Tibial artery (tissue), 4 donors: ENCODE results near the gene CREB5.
A peak's percentile ranks its signal among the peaks of the same experiment; 100 is the strongest.

Source experiments
- DNase-seq, 2 donors: peaks; one replicate each; pipeline ENCODE4 v3.0.0-alpha.2; 2019
- H3K27ac ChIP-seq, 2 donors: fragments of 200-600 bp; sonication (generic) in 1 of 2; 1 replicate in 1 of 2; 2 replicates in 1 of 2; pipeline ENCODE4 v1.5.1; 2018 to 2019; ENCODE audit warnings: mild to moderate bottlenecking in 1 of 2
- H3K27me3 ChIP-seq, 2 donors: fragments of 200-600 bp; sonication (generic) in 1 of 2; one replicate each; pipeline versions ENCODE4 v1.5.1 to v1.6.0; 2016 to 2019
- H3K36me3 ChIP-seq, 3 donors: fragments of 200-600 bp; sonication (generic) in 2 of 3; one replicate each; pipeline ENCODE4 v1.5.1; 2016 to 2019; ENCODE audit warnings: mild to moderate bottlenecking in 2 of 3
- H3K4me1 ChIP-seq, 4 donors: fragments of 200-600 bp; sonication (generic) in 2 of 4; 1 replicate in 3 of 4; 2 replicates in 1 of 4; pipeline ENCODE4 v1.5.1; 2016 to 2019
- H3K4me3 ChIP-seq, 2 donors: fragments of 200-600 bp; sonication (generic) in 1 of 2; 1 replicate in 1 of 2; 2 replicates in 1 of 2; pipeline ENCODE4 v1.5.1; 2018 to 2019; ENCODE audit warnings: mild to moderate bottlenecking in 2 of 2
- H3K9me3 ChIP-seq, 3 donors: fragments of 200-600 bp; sonication (generic) in 1 of 3; one replicate each; pipeline ENCODE4 v1.5.1; 2016 to 2019
- intact Hi-C: fragments of 100-400 bp; cut with DNase I; formaldehyde crosslinking; loops from one replicate; pipeline ENCODE4 v1.15.0; 2023; ENCODE audit warnings: low total_unique reads
- TF ChIP-seq, protein P1 (sequence below), 2 experiments: fragments of 200-600 bp in 1 of 2; fragments of 450-650 bp in 1 of 2; IDR thresholded peaks; one replicate each; pipeline ENCODE4 v1.5.1; 2017 to 2019; ENCODE audit warnings: antibody characterized with exemption in 2 of 2, mild to moderate bottlenecking in 1 of 2, moderate library complexity in 1 of 2

Gene CREB5

DNA sequence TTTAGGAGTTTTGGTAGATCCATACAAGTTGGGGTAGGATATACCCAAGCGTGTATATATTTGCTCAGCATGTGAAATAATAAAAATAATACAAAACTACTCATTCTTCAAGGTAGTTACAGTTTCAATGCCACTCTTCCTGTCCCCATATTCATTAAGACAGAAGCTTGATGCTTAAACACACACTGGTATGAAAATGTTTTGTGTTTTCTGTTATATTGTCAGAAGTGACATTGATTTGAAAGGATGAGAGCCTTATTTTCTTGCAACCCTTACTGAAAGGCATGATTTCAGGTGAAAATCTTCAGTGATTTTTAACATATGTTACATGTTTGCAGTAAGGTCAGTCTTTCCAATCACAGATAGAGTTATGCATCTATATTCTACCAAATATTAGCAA is 312.2 kb downstream of the CREB5 start:
- no peak for DNase-seq
- Histone ChIP-seq H3K27ac (no peak overlapping the region), H3K27me3 (no peaks in the 10 kb centered on the region), H3K9me3 (no peaks in the 10 kb centered on the region), H3K36me3 (peaks cover 0 to 12% (median 0%) of the 10 kb centered on the region in 3 donors), H3K4me1 (peaks cover 0 to 24% (median 11%) of the 10 kb centered on the region in 4 donors), H3K4me3 (no peak overlapping the region)
- intact Hi-C loops = no loop called here
- TF ChIP-seq, protein P1, sequence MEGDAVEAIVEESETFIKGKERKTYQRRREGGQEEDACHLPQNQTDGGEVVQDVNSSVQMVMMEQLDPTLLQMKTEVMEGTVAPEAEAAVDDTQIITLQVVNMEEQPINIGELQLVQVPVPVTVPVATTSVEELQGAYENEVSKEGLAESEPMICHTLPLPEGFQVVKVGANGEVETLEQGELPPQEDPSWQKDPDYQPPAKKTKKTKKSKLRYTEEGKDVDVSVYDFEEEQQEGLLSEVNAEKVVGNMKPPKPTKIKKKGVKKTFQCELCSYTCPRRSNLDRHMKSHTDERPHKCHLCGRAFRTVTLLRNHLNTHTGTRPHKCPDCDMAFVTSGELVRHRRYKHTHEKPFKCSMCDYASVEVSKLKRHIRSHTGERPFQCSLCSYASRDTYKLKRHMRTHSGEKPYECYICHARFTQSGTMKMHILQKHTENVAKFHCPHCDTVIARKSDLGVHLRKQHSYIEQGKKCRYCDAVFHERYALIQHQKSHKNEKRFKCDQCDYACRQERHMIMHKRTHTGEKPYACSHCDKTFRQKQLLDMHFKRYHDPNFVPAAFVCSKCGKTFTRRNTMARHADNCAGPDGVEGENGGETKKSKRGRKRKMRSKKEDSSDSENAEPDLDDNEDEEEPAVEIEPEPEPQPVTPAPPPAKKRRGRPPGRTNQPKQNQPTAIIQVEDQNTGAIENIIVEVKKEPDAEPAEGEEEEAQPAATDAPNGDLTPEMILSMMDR (IDR thresholded peaks at IDR 0.05) = no peak

DNA sequence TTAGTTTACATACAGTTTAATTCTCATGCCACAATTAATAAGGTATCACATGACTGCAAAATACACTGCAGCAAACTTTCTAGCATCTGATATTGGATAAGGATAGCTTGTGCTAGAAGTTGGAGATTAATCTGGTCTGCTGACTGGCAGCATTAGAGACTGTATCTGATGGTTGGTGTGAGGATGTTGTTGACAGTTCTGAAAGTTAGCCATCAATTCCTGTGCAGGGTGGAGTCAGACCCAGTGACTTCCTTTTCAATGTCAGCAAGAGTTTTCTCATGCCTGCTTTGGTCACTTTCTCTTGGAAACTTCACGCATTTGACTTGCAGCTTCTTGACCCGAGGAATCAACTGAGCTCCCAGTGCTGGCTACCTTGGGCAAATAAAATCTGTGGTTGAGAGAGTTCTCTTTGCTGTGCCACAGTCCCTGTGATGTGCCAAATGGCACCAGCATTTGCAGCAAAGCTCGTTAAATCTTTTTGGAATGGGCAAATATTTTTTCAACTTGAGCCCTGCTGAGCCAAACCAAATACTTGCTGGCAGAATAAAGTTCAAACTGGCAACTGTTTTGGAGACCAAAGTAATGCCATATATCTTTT is 312.8 kb downstream of the CREB5 start:
- H3K4me3 ChIP-seq = no peak overlapping the region
- no peaks in the 10 kb centered on the region for H3K9me3 ChIP-seq
- peaks cover 0 to 8% (median 0%) of the 10 kb centered on the region in 3 donors for H3K36me3 ChIP-seq
- TF ChIP-seq, protein P1 (IDR thresholded peaks at IDR 0.05) = no peak
- H3K4me1 ChIP-seq = peaks cover 0 to 24% (median 11%) of the 10 kb centered on the region in 4 donors
- H3K27me3 ChIP-seq = no peaks in the 10 kb centered on the region
- intact Hi-C loops = no loop called here
- no peak for DNase-seq
- H3K27ac ChIP-seq = peak overlapping the region in 1 of 2 donors; percentile 41

DNA sequence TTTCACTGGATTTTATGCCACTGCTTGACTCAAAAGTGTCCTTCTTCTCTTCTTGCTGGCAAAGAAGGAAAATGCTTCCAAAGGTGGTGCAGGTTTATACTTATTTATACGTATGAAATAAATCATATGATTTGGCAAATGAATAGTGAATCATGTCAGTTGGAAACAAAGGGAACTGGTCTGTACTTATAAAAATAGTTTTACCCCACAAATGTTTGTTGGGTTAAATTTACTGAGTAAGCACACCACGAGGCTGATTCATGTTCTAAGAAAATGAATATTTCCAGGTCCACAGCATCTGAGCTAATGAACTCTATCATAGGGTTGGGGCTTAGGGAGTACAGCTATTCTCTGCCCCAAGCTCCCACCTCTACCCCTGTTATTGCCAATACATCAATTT is 313.6 kb downstream of the CREB5 start:
- peaks cover 0 to 3% (median 0%) of the 10 kb centered on the region in 3 donors for H3K36me3 ChIP-seq
- intact Hi-C loops = no loop called here
- no peak overlapping the region for H3K4me3 ChIP-seq
- peak overlapping the region in 1 of 2 donors; percentile 41 for H3K27ac ChIP-seq
- no peaks in the 10 kb centered on the region for H3K9me3 ChIP-seq
- H3K27me3 ChIP-seq = no peaks in the 10 kb centered on the region
- peaks cover 0 to 24% (median 11%) of the 10 kb centered on the region in 4 donors for H3K4me1 ChIP-seq
- TF ChIP-seq, protein P1 (IDR thresholded peaks at IDR 0.05) = no peak
- no peak for DNase-seq

- H3K36me3 ChIP-seq = no peaks in the 10 kb centered on the region
- peaks cover 0 to 24% (median 11%) of the 10 kb centered on the region in 4 donors for H3K4me1 ChIP-seq
- no peak overlapping the region for H3K4me3 ChIP-seq
- no peak for DNase-seq
- TF ChIP-seq, protein P1 (IDR thresholded peaks at IDR 0.05) = no peak
- H3K27ac ChIP-seq = no peak overlapping the region
- H3K27me3 ChIP-seq = no peaks in the 10 kb centered on the region
- intact Hi-C loops = no loop called here
- H3K9me3 ChIP-seq = no peaks in the 10 kb centered on the region
These were observed 314.2 kb downstream of the CREB5 start for GRCh38 chr7:28726555-28726954.

- no peak for DNase-seq
- Histone ChIP-seq H3K9me3 (no peaks in the 10 kb centered on the region), H3K4me3 (no peak overlapping the region), H3K27ac (no peak overlapping the region), H3K4me1 (peaks cover 0 to 44% (median 11%) of the 10 kb centered on the region in 4 donors), H3K36me3 (no peaks in the 10 kb centered on the region), H3K27me3 (no peaks in the 10 kb centered on the region)
- TF ChIP-seq, protein P1 (IDR thresholded peaks at IDR 0.05) = no peak
- intact Hi-C loops = no loop called here
These were observed 317.0 kb downstream of the CREB5 start for GRCh38 chr7:28729281-28729680.
